ENCODE results near the gene VPS26C.

Gene VPS26C

GRCh38 chr21:37263827-37264600 is 3.1 kb downstream of the VPS26C start:
- DNase-seq (ENCODE audit: low read depth): peak; percentile 16
- no peak overlapping the region for H3K4me3 ChIP-seq (ENCODE audit: low read depth, low read length)
- peak; percentile 19 for TF ChIP-seq CTCF (conservative IDR thresholded peaks at IDR 0.05; ENCODE audit: low read depth, low read length)

GRCh38 chr21:37259426-37259825 is 7.7 kb downstream of the VPS26C start:
- DNase-seq (ENCODE audit: low read depth): no peak
- TF ChIP-seq CTCF (conservative IDR thresholded peaks at IDR 0.05; ENCODE audit: low read depth, low read length): no peak
- no peak overlapping the region for H3K4me3 ChIP-seq (ENCODE audit: low read depth, low read length)

GRCh38 chr21:37257967-37258877 is 8.9 kb downstream of the VPS26C start:
- DNase-seq (ENCODE audit: low read depth): peak; percentile 62

GRCh38 chr21:37257511-37257966 is 9.6 kb downstream of the VPS26C start:
- DNase-seq (ENCODE audit: low read depth): peak; percentile 54
- peak overlapping the region; percentile 69 for H3K4me3 ChIP-seq (ENCODE audit: low read depth, low read length)
- TF ChIP-seq CTCF (conservative IDR thresholded peaks at IDR 0.05; ENCODE audit: low read depth, low read length): no peak

More at GRCh38 chr21:37257967-37258877, 8.9 kb downstream of the VPS26C start:
- no peak for TF ChIP-seq CTCF (conservative IDR thresholded peaks at IDR 0.05; ENCODE audit: low read depth, low read length)
- H3K4me3 ChIP-seq (ENCODE audit: low read depth, low read length): peak overlapping the region; percentile 69

GRCh38 chr21:37253991-37254390 is 13.1 kb downstream of the VPS26C start:
- no peak for TF ChIP-seq CTCF (conservative IDR thresholded peaks at IDR 0.05; ENCODE audit: low read depth, low read length)
- H3K4me3 ChIP-seq (ENCODE audit: low read depth, low read length): no peak overlapping the region
- no peak for DNase-seq (ENCODE audit: low read depth)

GRCh38 chr21:37251294-37251634 is 15.9 kb downstream of the VPS26C start:
- H3K4me3 ChIP-seq (ENCODE audit: low read depth, low read length): no peak overlapping the region
- DNase-seq (ENCODE audit: low read depth): no peak
- no peak for TF ChIP-seq CTCF (conservative IDR thresholded peaks at IDR 0.05; ENCODE audit: low read depth, low read length)
